ENCODE measurements around the gene GALNT7. TPM values are rescaled to one million over a fixed set of nuclear protein-coding genes. Genes with fewer than 3 reads are reported as not detected.

The GALNT7 gene
- total and polyA plus RNA-seq, 10 of the 15 experiments (the other 5 are each of a cell fraction or from before 2014, with no cell fraction given) = 14.2 to 33.2 (median 28.9) TPM

- RAD21 ChIA-PET (ENCODE audit: unreplicated experiment) = no interaction called here
- H3K79me2 ChIP-seq (ENCODE audit: control insufficient read depth, insufficient read depth, low read length) = peaks cover 3% of the 10 kb centered on the region
- no peak overlapping the region for H3K4me2 ChIP-seq (ENCODE audit: control insufficient read depth, insufficient read depth)
- no peaks in the 10 kb centered on the region for H3K9me3 ChIP-seq (replicated peaks; ENCODE audit: control insufficient read depth, insufficient read depth, low read length)
- H3K9ac ChIP-seq (ENCODE audit: control insufficient read depth, insufficient read depth, low read length) = no peak overlapping the region
- no peaks in the 10 kb centered on the region for H3K27me3 ChIP-seq (replicated peaks in 1 of 2; ENCODE audit: control insufficient read depth in 2 of 2, insufficient read depth in 2 of 2, low read length in 1 of 2)
- CTCF ChIA-PET = interaction anchor here (0.8 to 1.3 kb wide), 2 partner anchors 16 to 21 kb away, joined by 4 to 5 read pairs; no protein-coding TSS in a partner anchor
- no peaks in the 10 kb centered on the region; a peak in 1 of 4 replicates for H3K36me3 ChIP-seq (ENCODE audit: control insufficient read depth in 2 of 2, insufficient read depth in 2 of 2, low read length in 1 of 2)
- SMC1A ChIA-PET (ENCODE audit: uncharacterized antibody, unreplicated experiment) = interaction anchor here (0.7 to 4.0 kb wide), 3 partner anchors 17 to 73 kb away, joined by 3 to 14 read pairs (median 3); no protein-coding TSS in a partner anchor
- intact Hi-C loops (cut with micrococcal nuclease; ENCODE audit: unreplicated experiment) (no loop called here), in situ Hi-C loops (cut with MboI) (no loop called here)
- H3K27ac ChIP-seq (ENCODE audit: control insufficient read depth, insufficient read depth) = no peak overlapping the region
- H3K4me1 ChIP-seq (ENCODE audit: control insufficient read depth, insufficient read depth, low read length) = peaks cover 20% of the 10 kb centered on the region
- POLR2A ChIA-PET = interaction anchor here (0.6 kb wide), 1 partner anchor 78 kb away, joined by 4 read pairs; no protein-coding TSS in a partner anchor
- DNase-seq (ENCODE audit: low read depth, low spot score) (no peak), ATAC-seq (no peak), FAIRE-seq (no peak)
- H2AFZ ChIP-seq (ENCODE audit: control insufficient read depth, low read depth, low read length) = no peak overlapping the region
- no peaks in the 10 kb centered on the region; the same call in 1 of the 2 replicates for H4K20me1 ChIP-seq (ENCODE audit: control insufficient read depth, insufficient read depth)
- no peak overlapping the region for H3K4me3 ChIP-seq
- no TSS peak for BruUV-seq (replicated peaks)
- TF ChIP-seq CBFB (IDR thresholded peaks at IDR 0.05; ENCODE audit: low read depth) = no peak
- TF ChIP-seq ELK1 (IDR thresholded peaks at IDR 0.05; ENCODE audit: low read depth, low read length) = no peak
- TF ChIP-seq NFXL1 (IDR thresholded peaks at IDR 0.05; ENCODE audit: borderline replicate concordance) = no peak
- no peak for TF ChIP-seq ZBTB33 (IDR thresholded peaks at IDR 0.05)
Observed at GRCh38 chr4:173240696-173241095, 72.1 kb downstream of the GALNT7 start.

Measured in GM12878 (cell line).